Right lobe of liver (tissue), 4 donors: ENCODE data around the gene UGT1A10.

ENCODE experiments used
- CTCF ChIP-seq, 4 donors: fragments of 200-600 bp in 3 of 4; fragments of 450-650 bp in 1 of 4; IDR thresholded peaks; one replicate each; pipeline versions ENCODE4 v1.5.1 to v1.8.0; 2016 to 2022; ENCODE audit warnings: antibody characterized with exemption in 4 of 4, mild to moderate bottlenecking in 2 of 4
- POLR2A ChIP-seq: fragments of 450-650 bp; IDR thresholded peaks from one replicate; pipeline ENCODE4 v1.6.1; 2017; ENCODE audit warnings: antibody characterized with exemption, mild to moderate bottlenecking
- donor health status: DM: no; HTN: no; CAD: no.
- donor health status: DM: no; HTN: no; CAD: no.
- donor health status: DM: no; HTN: yes; CAD: no.

- TF ChIP-seq POLR2A (no peak), CTCF (IDR thresholded peaks at IDR 0.05) (no peak)
Observed at GRCh38 chr2:233799716-233800115, 163.5 kb downstream of the UGT1A10 start.
